ENCODE results near the gene SCTR. TPM values are rescaled to one million over a fixed set of nuclear protein-coding genes. Genes with fewer than 3 reads are reported as not detected.

SCTR gene
- total and polyA plus RNA-seq, 2 of the 13 experiments (the other 11 are each of a cell fraction or from before 2014, with no cell fraction given) = not detected

GRCh38 chr2:119431976-119432850 lies 92.1 kb downstream of the SCTR start (continued):
- TF ChIP-seq EP300 (IDR thresholded peaks at IDR 0.05; ENCODE audit: low read depth in 2 of 2, low read length in 2 of 2) = no peak
- TF ChIP-seq EP300 (CRISPR knock-in tag; IDR thresholded peaks at IDR 0.05; ENCODE audit: borderline replicate concordance) = no peak
- TF ChIP-seq, protein P1, sequence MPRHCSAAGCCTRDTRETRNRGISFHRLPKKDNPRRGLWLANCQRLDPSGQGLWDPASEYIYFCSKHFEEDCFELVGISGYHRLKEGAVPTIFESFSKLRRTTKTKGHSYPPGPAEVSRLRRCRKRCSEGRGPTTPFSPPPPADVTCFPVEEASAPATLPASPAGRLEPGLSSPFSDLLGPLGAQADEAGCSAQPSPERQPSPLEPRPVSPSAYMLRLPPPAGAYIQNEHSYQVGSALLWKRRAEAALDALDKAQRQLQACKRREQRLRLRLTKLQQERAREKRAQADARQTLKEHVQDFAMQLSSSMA (CRISPR knock-in tag; IDR thresholded peaks at IDR 0.05) = 0 out of 2 replicates have a peak, but pooled peaks have one; percentile 2
- TF ChIP-seq TFDP1 (CRISPR knock-in tag; IDR thresholded peaks at IDR 0.05; ENCODE audit: borderline replicate concordance) = no peak
- TF ChIP-seq ZNF256 (CRISPR knock-in tag; conservative IDR thresholded peaks at IDR 0.05) = no peak
- no peak for TF ChIP-seq TRAFD1 (CRISPR knock-in tag; IDR thresholded peaks at IDR 0.05; ENCODE audit: borderline replicate concordance)
- TF ChIP-seq ATM (IDR thresholded peaks at IDR 0.05; ENCODE audit: borderline replicate concordance) = no peak
- TF ChIP-seq ZNF431 (CRISPR knock-in tag; IDR thresholded peaks at IDR 0.05; ENCODE audit: borderline replicate concordance, low read depth) = no peak
- no peak for TF ChIP-seq MXD4 (CRISPR knock-in tag; IDR thresholded peaks at IDR 0.05)
- no peak for TF ChIP-seq ARNT (IDR thresholded peaks at IDR 0.05)
- TF ChIP-seq ADNP (CRISPR knock-in tag; IDR thresholded peaks at IDR 0.05) = peak; percentile 65; the same call in 1 of the 2 replicates
- no peak for TF ChIP-seq ZXDC (CRISPR knock-in tag; IDR thresholded peaks at IDR 0.05)
- TF ChIP-seq, protein P2, sequence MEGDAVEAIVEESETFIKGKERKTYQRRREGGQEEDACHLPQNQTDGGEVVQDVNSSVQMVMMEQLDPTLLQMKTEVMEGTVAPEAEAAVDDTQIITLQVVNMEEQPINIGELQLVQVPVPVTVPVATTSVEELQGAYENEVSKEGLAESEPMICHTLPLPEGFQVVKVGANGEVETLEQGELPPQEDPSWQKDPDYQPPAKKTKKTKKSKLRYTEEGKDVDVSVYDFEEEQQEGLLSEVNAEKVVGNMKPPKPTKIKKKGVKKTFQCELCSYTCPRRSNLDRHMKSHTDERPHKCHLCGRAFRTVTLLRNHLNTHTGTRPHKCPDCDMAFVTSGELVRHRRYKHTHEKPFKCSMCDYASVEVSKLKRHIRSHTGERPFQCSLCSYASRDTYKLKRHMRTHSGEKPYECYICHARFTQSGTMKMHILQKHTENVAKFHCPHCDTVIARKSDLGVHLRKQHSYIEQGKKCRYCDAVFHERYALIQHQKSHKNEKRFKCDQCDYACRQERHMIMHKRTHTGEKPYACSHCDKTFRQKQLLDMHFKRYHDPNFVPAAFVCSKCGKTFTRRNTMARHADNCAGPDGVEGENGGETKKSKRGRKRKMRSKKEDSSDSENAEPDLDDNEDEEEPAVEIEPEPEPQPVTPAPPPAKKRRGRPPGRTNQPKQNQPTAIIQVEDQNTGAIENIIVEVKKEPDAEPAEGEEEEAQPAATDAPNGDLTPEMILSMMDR (CRISPR knock-in tag; IDR thresholded peaks at IDR 0.05) = peak; percentile 9; the same call in 1 of the 2 replicates
- no peak for TF ChIP-seq HINFP (CRISPR knock-in tag; IDR thresholded peaks at IDR 0.05; ENCODE audit: low read depth)
